HepG2 (cell line): Measurements from ENCODE around the gene CCNL1. TPM values are rescaled to one million over a fixed set of nuclear protein-coding genes. Genes with fewer than 3 reads are reported as not detected.

Experiments used
- KDM5A ChIP-seq: fragments of 200-600 bp; sonication (generic); IDR thresholded peaks from 2 replicates; pipeline ENCODE4 v1.7.0; 2018; ENCODE audit warnings: antibody characterized with exemption, mild to moderate bottlenecking, low read length, borderline replicate concordance
- KDM6A ChIP-seq: IDR thresholded peaks from 2 replicates; pipeline ENCODE4 v1.6.1; 2016; ENCODE audit warnings: low read depth
- NCOR1 ChIP-seq: fragments of 200-600 bp; sonication (generic); IDR thresholded peaks from 2 replicates; pipeline ENCODE4 v1.7.0; 2017; ENCODE audit warnings: antibody characterized with exemption, low read length, borderline replicate concordance
- NFIC ChIP-seq: IDR thresholded peaks from 2 replicates; pipeline ENCODE4 v1.6.1; 2012; ENCODE audit warnings: mild to moderate bottlenecking, low read length, inconsistent platforms
- WIZ ChIP-seq: sonication (generic); formaldehyde crosslinking; IDR thresholded peaks from 2 replicates; pipeline ENCODE4 v1.5.1; 2020; ENCODE audit warnings: mild to moderate bottlenecking, missing genetic modification reagents
- ZFP41 ChIP-seq: sonication (generic); formaldehyde crosslinking; IDR thresholded peaks from 2 replicates; pipeline ENCODE4 v1.4.0; 2020; ENCODE audit warnings: mild to moderate bottlenecking, missing genetic modification reagents, borderline replicate concordance
- ZMYM3 ChIP-seq: sonication (generic); formaldehyde crosslinking; IDR thresholded peaks from 2 replicates; pipeline ENCODE4 v1.5.1; 2020; ENCODE audit warnings: mild to moderate bottlenecking, missing genetic modification reagents
- ZNF761 ChIP-seq: sonication (generic); formaldehyde crosslinking; conservative IDR thresholded peaks from 2 replicates; pipeline ENCODE4 v1.4.0; 2020; ENCODE audit warnings: mild to moderate bottlenecking, missing genetic modification reagents
- ZNF766 ChIP-seq: sonication (generic); formaldehyde crosslinking; IDR thresholded peaks from 2 replicates; pipeline ENCODE4 v1.5.0; 2020; ENCODE audit warnings: missing genetic modification reagents, borderline replicate concordance
- polyA plus RNA-seq, 8 experiments: library from polyadenylated mRNA; depleted of rRNA in 3 of 8; stranded (reverse) in 7 of 8; unstranded in 1 of 8; fragments of >200 nt; fragmentation: Illumina TruSeq in 4 of 8; extraction: Trizol in 4 of 8; gene quantifications; 2 replicates each; pipeline versions ENCODE4 v1.2.1 to v1.2.3, GENCODE V29; 2011 to 2016; ENCODE audit warnings: low read depth in 4 of 8, missing spikeins in 1 of 8, mixed read lengths in 1 of 8; ENCODE audit not compliant: insufficient read depth in 1 of 8
- total RNA-seq, 5 experiments: library from RNA; depleted of rRNA; stranded (reverse); fragments of >200 nt; fragmentation: Illumina TruSeq; extraction: Trizol; gene quantifications; 2 replicates each; pipeline ENCODE4 v1.2.3, GENCODE V29; 2016; ENCODE audit warnings: low read depth in 1 of 5
- TF ChIP-seq, protein P1 (sequence below): sonication (generic); formaldehyde crosslinking; conservative IDR thresholded peaks from 2 replicates; pipeline ENCODE4 v1.4.0; 2020; ENCODE audit warnings: missing genetic modification reagents
- TF ChIP-seq, protein P2 (sequence below): sonication (generic); formaldehyde crosslinking; IDR thresholded peaks from one replicate; pipeline ENCODE4 v1.5.1; 2020; ENCODE audit warnings: mild to moderate bottlenecking, missing genetic modification reagents; ENCODE audit errors: not compliant biosample characterization
- TF ChIP-seq, protein P3 (sequence below): sonication (generic); formaldehyde crosslinking; IDR thresholded peaks from 2 replicates; pipeline ENCODE4 v1.4.0; 2020; ENCODE audit warnings: missing genetic modification reagents, mild to moderate bottlenecking, borderline replicate concordance

The CCNL1 gene
- total and polyA plus RNA-seq, 2 of the 13 experiments (the other 11 are each of a cell fraction or from before 2014, with no cell fraction given): 151 to 303 TPM

DNA sequence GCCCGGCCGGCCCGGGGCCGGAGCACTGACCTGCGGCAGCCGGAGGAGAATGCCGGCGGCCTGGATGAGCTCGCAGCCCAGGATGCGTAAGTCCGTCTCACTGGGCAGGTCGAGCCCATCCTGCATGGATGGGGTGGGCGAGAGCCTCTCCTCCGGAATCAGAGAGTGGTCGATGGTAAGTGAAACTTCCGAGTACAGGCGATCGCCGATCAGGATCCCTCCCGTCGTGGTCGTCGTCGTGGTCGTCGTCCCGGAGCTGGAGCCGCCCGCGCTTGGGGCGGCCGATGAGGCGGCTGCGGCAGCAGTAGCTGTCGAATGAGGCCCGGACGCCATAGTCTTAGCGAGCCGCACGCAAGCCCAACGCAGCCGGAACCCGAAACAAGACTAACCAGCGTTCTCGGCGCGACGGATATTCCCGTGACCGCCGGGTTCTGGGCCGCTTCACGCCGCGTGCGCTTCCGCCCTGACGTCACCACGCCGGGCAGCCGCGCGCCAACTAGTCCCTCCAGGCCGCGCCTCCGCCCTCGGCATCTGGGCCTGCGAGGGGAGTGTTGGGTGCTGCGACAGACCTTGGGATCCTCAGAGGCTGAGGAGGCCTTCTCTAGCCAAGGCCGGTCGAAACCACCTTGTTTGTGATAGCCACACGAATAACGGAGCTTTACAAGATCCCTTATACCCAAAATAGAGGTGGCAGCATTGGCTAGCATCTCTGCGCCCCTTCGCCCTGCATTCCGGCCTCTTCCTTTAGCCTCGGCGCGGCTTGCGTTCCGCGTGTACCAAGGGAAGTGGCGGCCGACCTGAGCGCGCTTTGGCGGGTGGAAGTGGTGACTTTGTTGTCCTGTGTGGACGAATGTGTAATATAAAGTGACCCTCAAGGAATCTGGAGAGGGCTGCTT, at the start of gene CCNL1 (continued):
- TF ChIP-seq ZFP41 (CRISPR knock-in tag) (peak; percentile 91; the same call in 1 of the 2 replicates), WIZ (CRISPR knock-in tag) (no peak; the same call in 1 of the 2 replicates), KDM6A (CRISPR knock-in tag) (peak; percentile 20; the same call in 1 of the 2 replicates), KDM5A (peak; percentile 81; the same call in 1 of the 2 replicates), NFIC (peak; percentile 73), ZMYM3 (CRISPR knock-in tag) (no peak; the same call in 1 of the 2 replicates), ZNF766 (peak; percentile 93), ZNF761 (CRISPR knock-in tag) (peak; percentile 96), NCOR1 (no peak; the same call in 1 of the 2 replicates)
- TF ChIP-seq, protein P1, sequence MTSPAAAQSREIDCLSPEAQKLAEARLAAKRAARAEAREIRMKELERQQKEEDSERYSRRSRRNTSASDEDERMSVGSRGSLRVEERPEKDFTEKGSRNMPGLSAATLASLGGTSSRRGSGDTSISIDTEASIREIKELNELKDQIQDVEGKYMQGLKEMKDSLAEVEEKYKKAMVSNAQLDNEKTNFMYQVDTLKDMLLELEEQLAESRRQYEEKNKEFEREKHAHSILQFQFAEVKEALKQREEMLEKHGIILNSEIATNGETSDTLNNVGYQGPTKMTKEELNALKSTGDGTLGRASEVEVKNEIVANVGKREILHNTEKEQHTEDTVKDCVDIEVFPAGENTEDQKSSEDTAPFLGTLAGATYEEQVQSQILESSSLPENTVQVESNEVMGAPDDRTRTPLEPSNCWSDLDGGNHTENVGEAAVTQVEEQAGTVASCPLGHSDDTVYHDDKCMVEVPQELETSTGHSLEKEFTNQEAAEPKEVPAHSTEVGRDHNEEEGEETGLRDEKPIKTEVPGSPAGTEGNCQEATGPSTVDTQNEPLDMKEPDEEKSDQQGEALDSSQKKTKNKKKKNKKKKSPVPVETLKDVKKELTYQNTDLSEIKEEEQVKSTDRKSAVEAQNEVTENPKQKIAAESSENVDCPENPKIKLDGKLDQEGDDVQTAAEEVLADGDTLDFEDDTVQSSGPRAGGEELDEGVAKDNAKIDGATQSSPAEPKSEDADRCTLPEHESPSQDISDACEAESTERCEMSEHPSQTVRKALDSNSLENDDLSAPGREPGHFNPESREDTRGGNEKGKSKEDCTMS (CRISPR knock-in tag): 0 out of 2 replicates have a peak, but pooled peaks have one; percentile 17
- TF ChIP-seq, protein P2, sequence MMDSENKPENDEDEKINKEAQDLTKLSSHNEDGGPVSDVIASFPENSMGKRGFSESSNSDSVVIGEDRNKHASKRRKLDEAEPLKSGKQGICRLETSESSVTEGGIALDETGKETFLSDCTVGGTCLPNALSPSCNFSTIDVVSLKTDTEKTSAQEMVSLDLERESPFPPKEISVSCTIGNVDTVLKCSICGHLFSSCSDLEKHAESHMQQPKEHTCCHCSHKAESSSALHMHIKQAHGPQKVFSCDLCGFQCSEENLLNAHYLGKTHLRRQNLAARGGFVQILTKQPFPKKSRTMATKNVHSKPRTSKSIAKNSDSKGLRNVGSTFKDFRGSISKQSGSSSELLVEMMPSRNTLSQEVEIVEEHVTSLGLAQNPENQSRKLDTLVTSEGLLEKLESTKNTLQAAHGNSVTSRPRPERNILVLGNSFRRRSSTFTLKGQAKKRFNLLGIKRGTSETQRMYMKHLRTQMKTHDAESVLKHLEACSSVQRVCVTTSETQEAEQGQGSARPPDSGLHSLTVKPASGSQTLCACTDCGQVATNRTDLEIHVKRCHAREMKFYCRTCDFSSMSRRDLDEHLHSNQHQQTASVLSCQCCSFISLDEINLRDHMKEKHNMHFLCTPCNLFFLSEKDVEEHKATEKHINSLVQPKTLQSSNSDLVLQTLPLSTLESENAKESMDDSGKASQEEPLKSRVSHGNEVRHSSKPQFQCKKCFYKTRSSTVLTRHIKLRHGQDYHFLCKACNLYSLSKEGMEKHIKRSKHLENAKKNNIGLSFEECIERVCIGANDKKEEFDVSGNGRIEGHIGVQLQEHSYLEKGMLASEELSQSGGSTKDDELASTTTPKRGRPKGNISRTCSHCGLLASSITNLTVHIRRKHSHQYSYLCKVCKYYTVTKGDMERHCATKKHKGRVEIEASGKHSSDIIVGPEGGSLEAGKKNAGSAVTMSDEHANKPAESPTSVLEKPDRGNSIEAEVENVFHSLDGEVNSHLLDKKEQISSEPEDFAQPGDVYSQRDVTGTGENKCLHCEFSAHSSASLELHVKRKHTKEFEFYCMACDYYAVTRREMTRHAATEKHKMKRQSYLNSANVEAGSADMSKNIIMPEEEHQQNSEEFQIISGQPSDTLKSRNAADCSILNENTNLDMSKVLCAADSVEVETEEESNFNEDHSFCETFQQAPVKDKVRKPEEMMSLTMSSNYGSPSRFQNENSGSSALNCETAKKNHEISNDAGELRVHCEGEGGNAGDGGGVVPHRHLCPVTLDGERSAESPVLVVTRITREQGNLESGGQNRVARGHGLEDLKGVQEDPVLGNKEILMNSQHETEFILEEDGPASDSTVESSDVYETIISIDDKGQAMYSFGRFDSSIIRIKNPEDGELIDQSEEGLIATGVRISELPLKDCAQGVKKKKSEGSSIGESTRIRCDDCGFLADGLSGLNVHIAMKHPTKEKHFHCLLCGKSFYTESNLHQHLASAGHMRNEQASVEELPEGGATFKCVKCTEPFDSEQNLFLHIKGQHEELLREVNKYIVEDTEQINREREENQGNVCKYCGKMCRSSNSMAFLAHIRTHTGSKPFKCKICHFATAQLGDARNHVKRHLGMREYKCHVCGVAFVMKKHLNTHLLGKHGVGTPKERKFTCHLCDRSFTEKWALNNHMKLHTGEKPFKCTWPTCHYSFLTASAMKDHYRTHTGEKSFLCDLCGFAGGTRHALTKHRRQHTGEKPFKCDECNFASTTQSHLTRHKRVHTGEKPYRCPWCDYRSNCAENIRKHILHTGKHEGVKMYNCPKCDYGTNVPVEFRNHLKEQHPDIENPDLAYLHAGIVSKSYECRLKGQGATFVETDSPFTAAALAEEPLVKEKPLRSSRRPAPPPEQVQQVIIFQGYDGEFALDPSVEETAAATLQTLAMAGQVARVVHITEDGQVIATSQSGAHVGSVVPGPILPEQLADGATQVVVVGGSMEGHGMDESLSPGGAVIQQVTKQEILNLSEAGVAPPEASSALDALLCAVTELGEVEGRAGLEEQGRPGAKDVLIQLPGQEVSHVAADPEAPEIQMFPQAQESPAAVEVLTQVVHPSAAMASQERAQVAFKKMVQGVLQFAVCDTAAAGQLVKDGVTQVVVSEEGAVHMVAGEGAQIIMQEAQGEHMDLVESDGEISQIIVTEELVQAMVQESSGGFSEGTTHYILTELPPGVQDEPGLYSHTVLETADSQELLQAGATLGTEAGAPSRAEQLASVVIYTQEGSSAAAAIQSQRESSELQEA (CRISPR knock-in tag): peak; percentile 90
- TF ChIP-seq, protein P3, sequence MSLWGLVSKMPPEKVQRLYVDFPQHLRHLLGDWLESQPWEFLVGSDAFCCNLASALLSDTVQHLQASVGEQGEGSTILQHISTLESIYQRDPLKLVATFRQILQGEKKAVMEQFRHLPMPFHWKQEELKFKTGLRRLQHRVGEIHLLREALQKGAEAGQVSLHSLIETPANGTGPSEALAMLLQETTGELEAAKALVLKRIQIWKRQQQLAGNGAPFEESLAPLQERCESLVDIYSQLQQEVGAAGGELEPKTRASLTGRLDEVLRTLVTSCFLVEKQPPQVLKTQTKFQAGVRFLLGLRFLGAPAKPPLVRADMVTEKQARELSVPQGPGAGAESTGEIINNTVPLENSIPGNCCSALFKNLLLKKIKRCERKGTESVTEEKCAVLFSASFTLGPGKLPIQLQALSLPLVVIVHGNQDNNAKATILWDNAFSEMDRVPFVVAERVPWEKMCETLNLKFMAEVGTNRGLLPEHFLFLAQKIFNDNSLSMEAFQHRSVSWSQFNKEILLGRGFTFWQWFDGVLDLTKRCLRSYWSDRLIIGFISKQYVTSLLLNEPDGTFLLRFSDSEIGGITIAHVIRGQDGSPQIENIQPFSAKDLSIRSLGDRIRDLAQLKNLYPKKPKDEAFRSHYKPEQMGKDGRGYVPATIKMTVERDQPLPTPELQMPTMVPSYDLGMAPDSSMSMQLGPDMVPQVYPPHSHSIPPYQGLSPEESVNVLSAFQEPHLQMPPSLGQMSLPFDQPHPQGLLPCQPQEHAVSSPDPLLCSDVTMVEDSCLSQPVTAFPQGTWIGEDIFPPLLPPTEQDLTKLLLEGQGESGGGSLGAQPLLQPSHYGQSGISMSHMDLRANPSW: peak; percentile 95
